ENCODE results near the gene UBE2S.
A peak's percentile ranks its signal among the peaks of the same experiment; 100 is the strongest.

DNA sequence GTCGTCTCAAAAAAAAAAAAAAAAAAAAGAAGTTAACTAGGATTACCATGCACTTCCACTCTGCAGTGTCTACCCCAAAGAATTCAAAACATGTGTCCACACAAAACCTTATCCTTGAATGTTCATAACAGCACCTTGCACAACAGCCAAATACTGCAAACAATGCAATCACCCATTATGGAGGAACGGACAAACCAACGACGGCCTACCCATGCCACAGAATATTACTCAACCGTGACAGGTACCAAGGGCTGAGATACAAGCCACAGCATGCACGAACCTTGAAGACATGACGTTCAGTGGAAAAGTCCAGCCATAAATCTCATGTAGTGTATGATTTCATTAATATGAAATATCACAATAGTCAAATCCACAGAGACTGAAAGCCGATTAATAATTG is 38.5 kb upstream of the UBE2S start:
- TF ChIP-seq, protein P1, sequence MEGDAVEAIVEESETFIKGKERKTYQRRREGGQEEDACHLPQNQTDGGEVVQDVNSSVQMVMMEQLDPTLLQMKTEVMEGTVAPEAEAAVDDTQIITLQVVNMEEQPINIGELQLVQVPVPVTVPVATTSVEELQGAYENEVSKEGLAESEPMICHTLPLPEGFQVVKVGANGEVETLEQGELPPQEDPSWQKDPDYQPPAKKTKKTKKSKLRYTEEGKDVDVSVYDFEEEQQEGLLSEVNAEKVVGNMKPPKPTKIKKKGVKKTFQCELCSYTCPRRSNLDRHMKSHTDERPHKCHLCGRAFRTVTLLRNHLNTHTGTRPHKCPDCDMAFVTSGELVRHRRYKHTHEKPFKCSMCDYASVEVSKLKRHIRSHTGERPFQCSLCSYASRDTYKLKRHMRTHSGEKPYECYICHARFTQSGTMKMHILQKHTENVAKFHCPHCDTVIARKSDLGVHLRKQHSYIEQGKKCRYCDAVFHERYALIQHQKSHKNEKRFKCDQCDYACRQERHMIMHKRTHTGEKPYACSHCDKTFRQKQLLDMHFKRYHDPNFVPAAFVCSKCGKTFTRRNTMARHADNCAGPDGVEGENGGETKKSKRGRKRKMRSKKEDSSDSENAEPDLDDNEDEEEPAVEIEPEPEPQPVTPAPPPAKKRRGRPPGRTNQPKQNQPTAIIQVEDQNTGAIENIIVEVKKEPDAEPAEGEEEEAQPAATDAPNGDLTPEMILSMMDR (conservative IDR thresholded peaks at IDR 0.05): no peak
- peak; percentile 12; the same call in 1 of the 2 replicates for TF ChIP-seq ZFX (IDR thresholded peaks at IDR 0.05)

All from C4-2B (cell line).